ENCODE results near the gene ARL2BP. TPM values are rescaled to one million over a fixed set of nuclear protein-coding genes. Genes with fewer than 3 reads are reported as not detected.

The ARL2BP gene
- total RNA-seq, 1 experiment from 2014 or later = 10.6 TPM

GRCh38 chr16:57278494-57278893 lies 33.4 kb downstream of the ARL2BP start:
- Mint-ChIP-seq H3K27ac (no peak overlapping the region), H3K4me3 (no peak overlapping the region), H3K27me3 (ENCODE audit: low read depth) (peaks cover 21% of the 10 kb centered on the region), H3K4me1 (peaks cover 16% of the 10 kb centered on the region), H3K9me3 (no peaks in the 10 kb centered on the region), H3K36me3 (no peaks in the 10 kb centered on the region)
- DNase-seq (ENCODE audit: low spot score) (no peak), ATAC-seq (no peak)
- ChIA-PET POLR2A (no interaction called here), CTCF (no interaction called here)
- no peak for TF ChIP-seq CREM (CRISPR knock-in tag; IDR thresholded peaks at IDR 0.05)

- H3K4me1 Mint-ChIP-seq = peaks cover 21% of the 10 kb centered on the region
- TF ChIP-seq ZBTB21 (CRISPR knock-in tag; IDR thresholded peaks at IDR 0.05; ENCODE audit: borderline replicate concordance) = no peak
- no peak for TF ChIP-seq SOX15 (CRISPR knock-in tag; IDR thresholded peaks at IDR 0.05)
- no peak for TF ChIP-seq SP1 (CRISPR knock-in tag; conservative IDR thresholded peaks at IDR 0.05)
- TF ChIP-seq ZNF281 (CRISPR knock-in tag; IDR thresholded peaks at IDR 0.05) = no peak
- TF ChIP-seq ZNF532 (CRISPR knock-in tag; IDR thresholded peaks at IDR 0.05; ENCODE audit: borderline replicate concordance) = no peak
- no peak for TF ChIP-seq JAZF1 (CRISPR knock-in tag; IDR thresholded peaks at IDR 0.05)
- no peak for TF ChIP-seq FOXP4 (CRISPR knock-in tag; IDR thresholded peaks at IDR 0.05)
- no peak for TF ChIP-seq ZNF121 (CRISPR knock-in tag; IDR thresholded peaks at IDR 0.05)
- TF ChIP-seq ZNF423 (CRISPR knock-in tag; IDR thresholded peaks at IDR 0.05) = no peak
- TF ChIP-seq ZNF263 (CRISPR knock-in tag; IDR thresholded peaks at IDR 0.05; ENCODE audit: low read depth) = no peak
- TF ChIP-seq PRDM15 (CRISPR knock-in tag; IDR thresholded peaks at IDR 0.05) = no peak
- no peak for TF ChIP-seq ZNF317 (CRISPR knock-in tag; IDR thresholded peaks at IDR 0.05; ENCODE audit: borderline replicate concordance, low read depth)
- TF ChIP-seq NFE2L1 (CRISPR knock-in tag; IDR thresholded peaks at IDR 0.05) = no peak
- no peak for TF ChIP-seq AR (CRISPR knock-in tag; IDR thresholded peaks at IDR 0.05)
- no peak for TF ChIP-seq ESRRA (CRISPR knock-in tag; IDR thresholded peaks at IDR 0.05; ENCODE audit: borderline replicate concordance)
- no peak for TF ChIP-seq FOXK1 (CRISPR knock-in tag; IDR thresholded peaks at IDR 0.05)
- no peak for TF ChIP-seq NR1H2 (CRISPR knock-in tag; IDR thresholded peaks at IDR 0.05)
- no peak for TF ChIP-seq TCF7 (CRISPR knock-in tag; IDR thresholded peaks at IDR 0.05; ENCODE audit: low read depth)
- DNase-seq (ENCODE audit: low spot score) (no peak), ATAC-seq (no peak)
- no peak overlapping the region for H3K4me3 Mint-ChIP-seq
- ChIA-PET CTCF (interaction anchor here (0.7 to 2.5 kb wide), 2 partner anchors 20 to 137 kb away, joined by 4 to 17 read pairs; no protein-coding TSS in a partner anchor), POLR2A (interaction anchor here (0.7 kb wide), 1 partner anchor 222 kb away, joined by 4 read pairs; no protein-coding TSS in a partner anchor)
- no peaks in the 10 kb centered on the region for H3K36me3 Mint-ChIP-seq
- no peaks in the 10 kb centered on the region for H3K9me3 Mint-ChIP-seq
- no peak overlapping the region for H3K27ac Mint-ChIP-seq
- H3K27me3 Mint-ChIP-seq (ENCODE audit: low read depth) = peaks cover 32% of the 10 kb centered on the region
Measured at GRCh38 chr16:57279780-57280638, 35.0 kb downstream of the ARL2BP start.

Measured in WTC11 (cell line).